MCF 10A (cell line): ENCODE measurements around the gene FAM13A. TPM values are rescaled to one million over a fixed set of nuclear protein-coding genes. Genes with fewer than 3 reads are reported as not detected.

ENCODE experiments used
- BruUV-seq: library from RNA; stranded (reverse); fragments of 400-500 nt; replicated peaks from 2 replicates; lab custom pipeline; 2021; lab: Mats Ljungman, UMichigan
- CTCF ChIA-PET: fragments of 300-600 bp; sonication (Branson Sonifier 250); formaldehyde crosslinking; extraction: SDS; loops from one replicate; lab custom pipeline; 2021; ENCODE audit warnings: antibody characterized with exemption, inconsistent platforms; lab: Yijun Ruan, JAX
- POLR2A ChIA-PET: fragments of 300-600, 350-650 bp; sonication (Branson Sonifier 250); formaldehyde crosslinking; extraction: SDS; loops from one replicate; lab custom pipeline; 2020; ENCODE audit warnings: antibody characterized with exemption, inconsistent platforms; lab: Yijun Ruan, JAX
- DNase-seq: peaks from one replicate; pipeline ENCODE4 v3.0.0-alpha.2; 2018; ENCODE audit not compliant: unreplicated experiment
- H3K27ac Mint-ChIP-seq: one replicate; pipeline ENCODE4 v1.8.0; 2022; ENCODE audit warnings: mild to moderate bottlenecking, low read depth, mixed read lengths; ENCODE audit not compliant: unreplicated experiment
- H3K27me3 Mint-ChIP-seq: one replicate; pipeline ENCODE4 v1.8.0; 2022; ENCODE audit warnings: mixed read lengths; ENCODE audit not compliant: insufficient read depth, unreplicated experiment
- H3K36me3 Mint-ChIP-seq: one replicate; pipeline ENCODE4 v1.8.0; 2022; ENCODE audit warnings: mild to moderate bottlenecking, moderate library complexity, mixed read lengths; ENCODE audit not compliant: insufficient read depth, unreplicated experiment
- H3K4me1 Mint-ChIP-seq: one replicate; pipeline ENCODE4 v1.8.0; 2022; ENCODE audit warnings: mixed read lengths; ENCODE audit not compliant: insufficient read depth, unreplicated experiment
- H3K4me3 Mint-ChIP-seq: one replicate; pipeline ENCODE4 v1.8.0; 2022; ENCODE audit warnings: mild to moderate bottlenecking, moderate library complexity, mixed read lengths; ENCODE audit not compliant: unreplicated experiment
- H3K9me3 Mint-ChIP-seq: one replicate; pipeline ENCODE4 v1.8.0; 2022; ENCODE audit warnings: mixed read lengths; ENCODE audit not compliant: unreplicated experiment
- intact Hi-C: fragments of 100-400 bp; cut with micrococcal nuclease; formaldehyde crosslinking; loops from 2 replicates; pipeline ENCODE4 v1.14.1; 2022
- total RNA-seq: library from RNA; stranded (reverse); gene quantifications from 2 replicates; pipeline ENCODE4 v1.2.3, GENCODE V29; 2022
- TF ChIP-seq, protein P1 (sequence below): fragments of 200-600 bp; IDR thresholded peaks from one replicate; pipeline ENCODE4 v1.8.0; 2022; ENCODE audit warnings: antibody characterized with exemption, mild to moderate bottlenecking; ENCODE audit not compliant: unreplicated experiment

FAM13A gene
- total RNA-seq, 1 experiment from 2014 or later, result 11.1 TPM

DNA sequence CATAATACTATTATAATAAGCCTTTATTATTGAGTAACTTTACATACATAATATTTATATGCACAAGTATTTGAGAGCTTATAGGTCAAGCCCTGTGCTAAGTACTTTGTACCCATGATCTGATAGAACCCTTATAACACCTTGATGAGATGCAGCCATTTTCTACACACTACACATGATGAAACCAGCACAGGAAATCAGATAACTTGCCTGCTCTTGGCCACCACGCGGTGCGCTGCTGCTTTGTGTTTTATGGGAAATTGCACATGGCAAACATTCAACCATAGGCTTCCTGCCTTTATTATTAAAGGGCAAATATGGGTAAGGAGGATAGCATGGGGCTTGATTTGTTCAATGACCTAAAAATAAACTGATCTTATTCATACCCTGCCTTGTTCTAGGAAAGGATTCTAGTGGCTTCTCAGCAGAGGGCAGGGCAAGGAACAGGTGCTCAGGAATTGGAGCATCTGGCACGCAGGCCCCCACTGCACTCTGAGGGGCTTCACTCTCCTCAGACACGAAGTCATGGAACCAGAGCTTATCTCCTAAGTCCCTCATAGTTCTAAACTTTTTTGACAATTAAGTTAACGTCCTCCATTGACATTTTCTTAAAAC is 327.7 kb downstream of the FAM13A start:
- ChIA-PET CTCF (no interaction called here), POLR2A (no interaction called here)
- BruUV-seq, result no TSS peak
- Mint-ChIP-seq H3K36me3 (peaks cover 67% of the 10 kb centered on the region), H3K9me3 (no peaks in the 10 kb centered on the region), H3K27ac (no peak overlapping the region), H3K4me1 (no peaks in the 10 kb centered on the region), H3K27me3 (no peaks in the 10 kb centered on the region), H3K4me3 (no peak overlapping the region)
- DNase-seq, result no peak
- intact Hi-C loops, result no loop called here
- TF ChIP-seq, protein P1, sequence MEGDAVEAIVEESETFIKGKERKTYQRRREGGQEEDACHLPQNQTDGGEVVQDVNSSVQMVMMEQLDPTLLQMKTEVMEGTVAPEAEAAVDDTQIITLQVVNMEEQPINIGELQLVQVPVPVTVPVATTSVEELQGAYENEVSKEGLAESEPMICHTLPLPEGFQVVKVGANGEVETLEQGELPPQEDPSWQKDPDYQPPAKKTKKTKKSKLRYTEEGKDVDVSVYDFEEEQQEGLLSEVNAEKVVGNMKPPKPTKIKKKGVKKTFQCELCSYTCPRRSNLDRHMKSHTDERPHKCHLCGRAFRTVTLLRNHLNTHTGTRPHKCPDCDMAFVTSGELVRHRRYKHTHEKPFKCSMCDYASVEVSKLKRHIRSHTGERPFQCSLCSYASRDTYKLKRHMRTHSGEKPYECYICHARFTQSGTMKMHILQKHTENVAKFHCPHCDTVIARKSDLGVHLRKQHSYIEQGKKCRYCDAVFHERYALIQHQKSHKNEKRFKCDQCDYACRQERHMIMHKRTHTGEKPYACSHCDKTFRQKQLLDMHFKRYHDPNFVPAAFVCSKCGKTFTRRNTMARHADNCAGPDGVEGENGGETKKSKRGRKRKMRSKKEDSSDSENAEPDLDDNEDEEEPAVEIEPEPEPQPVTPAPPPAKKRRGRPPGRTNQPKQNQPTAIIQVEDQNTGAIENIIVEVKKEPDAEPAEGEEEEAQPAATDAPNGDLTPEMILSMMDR, result no peak

DNA sequence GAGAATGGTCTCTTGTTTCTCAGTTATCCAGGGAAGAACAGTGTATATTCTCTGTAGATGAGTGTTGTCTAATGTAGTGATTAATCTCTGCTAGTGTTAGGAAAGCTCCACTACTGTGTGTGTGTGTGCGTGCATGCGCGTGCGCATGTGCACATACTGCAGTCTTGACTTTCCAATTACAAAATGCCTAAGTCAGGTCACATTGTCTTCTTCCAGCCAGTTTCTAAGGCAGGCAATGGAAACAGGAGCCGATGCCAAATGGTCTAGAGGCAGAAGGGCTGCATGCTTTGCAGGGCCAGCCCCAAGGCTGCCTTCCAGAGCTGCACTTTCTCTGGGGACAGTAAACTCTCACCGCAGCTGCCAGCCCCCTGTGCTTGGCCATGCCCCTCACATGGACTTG is 328.8 kb downstream of the FAM13A start:
- ChIA-PET POLR2A (interaction anchor here (0.8 kb wide), 1 partner anchor 67 kb away, joined by 4 read pairs; no protein-coding TSS in a partner anchor), CTCF (no interaction called here)
- H3K27ac Mint-ChIP-seq, result no peak overlapping the region
- no TSS peak for BruUV-seq
- H3K27me3 Mint-ChIP-seq, result no peaks in the 10 kb centered on the region
- H3K4me3 Mint-ChIP-seq, result no peak overlapping the region
- no peaks in the 10 kb centered on the region for H3K4me1 Mint-ChIP-seq
- intact Hi-C loops, result no loop called here
- TF ChIP-seq, protein P1, result no peak
- no peak for DNase-seq
- H3K9me3 Mint-ChIP-seq, result no peaks in the 10 kb centered on the region
- H3K36me3 Mint-ChIP-seq, result peaks cover 74% of the 10 kb centered on the region

DNA sequence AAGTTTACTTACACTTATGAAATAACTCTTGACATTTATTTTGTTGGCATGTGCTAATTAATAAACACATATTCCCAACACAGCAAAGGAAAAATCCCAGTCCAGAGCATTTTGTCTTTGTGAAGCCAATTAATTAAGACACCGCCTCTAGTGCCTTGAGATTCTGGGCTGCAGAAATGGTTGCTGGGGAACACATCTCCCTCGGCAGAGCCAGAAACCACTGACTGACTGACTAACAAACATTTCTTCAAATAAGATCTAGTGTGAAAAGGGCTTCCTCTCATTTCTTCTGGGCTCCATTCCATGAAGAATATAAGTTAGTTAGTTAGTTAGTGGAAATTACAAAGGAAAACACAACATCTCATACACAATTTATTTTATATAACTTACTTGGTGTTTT is 331.0 kb downstream of the FAM13A start:
- no TSS peak for BruUV-seq
- no peaks in the 10 kb centered on the region for H3K9me3 Mint-ChIP-seq
- H3K4me1 Mint-ChIP-seq, result no peaks in the 10 kb centered on the region
- intact Hi-C loops, result no loop called here
- CTCF ChIA-PET, result interaction anchor here (1.8 kb wide), 1 partner anchor 10 kb away, joined by 5 read pairs; no protein-coding TSS in a partner anchor
- TF ChIP-seq, protein P1, result no peak
- DNase-seq, result no peak
- H3K36me3 Mint-ChIP-seq, result peaks cover 70% of the 10 kb centered on the region
- no peak overlapping the region for H3K4me3 Mint-ChIP-seq
- no peak overlapping the region for H3K27ac Mint-ChIP-seq
- H3K27me3 Mint-ChIP-seq, result no peaks in the 10 kb centered on the region
- POLR2A ChIA-PET, result no interaction called here

GRCh38 chr4:88725143-88725542 is 331.8 kb downstream of the FAM13A start:
- no peak for DNase-seq
- intact Hi-C loops, result no loop called here
- CTCF ChIA-PET, result interaction anchor here (0.7 to 1.8 kb wide), 5 partner anchors 11 to 298 kb away, joined by 3 to 5 read pairs (median 3); no protein-coding TSS in a partner anchor
- Mint-ChIP-seq H3K4me3 (no peak overlapping the region), H3K27ac (no peak overlapping the region), H3K36me3 (peaks cover 68% of the 10 kb centered on the region), H3K27me3 (no peaks in the 10 kb centered on the region), H3K9me3 (no peaks in the 10 kb centered on the region), H3K4me1 (no peaks in the 10 kb centered on the region)
- TF ChIP-seq, protein P1, result no peak
- POLR2A ChIA-PET, result interaction anchor here (0.9 kb wide), 3 partner anchors 10 to 16 kb away, joined by 3 read pairs; no protein-coding TSS in a partner anchor
- BruUV-seq, result no TSS peak
